ENCODE measurements around the gene SORBS1. TPM values are rescaled to one million over a fixed set of nuclear protein-coding genes. Genes with fewer than 3 reads are reported as not detected.

Gene SORBS1
- total and polyA plus RNA-seq, 5 experiments from 2014 or later = 0.25 to 1.7 (median 0.49) TPM

GRCh38 chr10:95545981-95546380 lies 15.2 kb downstream of the SORBS1 start:
- Mint-ChIP-seq H3K36me3 (no peaks in the 10 kb centered on the region), H3K9me3 (peaks cover 0 to 1% (median 0%) of the 10 kb centered on the region in 9 donors), H3K27me3 (peaks cover 0 to 9% (median 4%) of the 10 kb centered on the region in 5 donors), H3K27ac (no peak overlapping the region), H3K4me3 (no peak overlapping the region), H3K4me1 (no peaks in the 10 kb centered on the region)
- no peak for ATAC-seq
- POLR2A ChIA-PET = no interaction called here
- no peak for DNase-seq

- no peak overlapping the region for H3K4me3 Mint-ChIP-seq
- peaks cover 0 to 1% (median 0%) of the 10 kb centered on the region in 9 donors for H3K9me3 Mint-ChIP-seq
- no peak for DNase-seq
- H3K36me3 Mint-ChIP-seq = no peaks in the 10 kb centered on the region
- POLR2A ChIA-PET = no interaction called here
- H3K4me1 Mint-ChIP-seq = no peaks in the 10 kb centered on the region
- ATAC-seq = no peak
- peaks cover 0 to 9% (median 4%) of the 10 kb centered on the region in 5 donors for H3K27me3 Mint-ChIP-seq
- peak overlapping the region in 1 of 10 donors; percentile 39 for H3K27ac Mint-ChIP-seq
Measured at GRCh38 chr10:95544783-95545500, 16.2 kb downstream of the SORBS1 start.

- H3K27ac Mint-ChIP-seq = no peak overlapping the region
- H3K4me1 Mint-ChIP-seq = no peaks in the 10 kb centered on the region
- POLR2A ChIA-PET = no interaction called here
- H3K9me3 Mint-ChIP-seq = peaks cover 0 to 1% (median 0%) of the 10 kb centered on the region in 9 donors
- H3K36me3 Mint-ChIP-seq = no peaks in the 10 kb centered on the region
- H3K27me3 Mint-ChIP-seq = peaks cover 0 to 9% (median 0%) of the 10 kb centered on the region in 5 donors
- no peak overlapping the region for H3K4me3 Mint-ChIP-seq
- DNase-seq = no peak
- ATAC-seq = no peak
Measured at GRCh38 chr10:95543459-95543858, 17.7 kb downstream of the SORBS1 start.

- POLR2A ChIA-PET = no interaction called here
- Mint-ChIP-seq H3K9me3 (peaks cover 0 to 1% (median 0%) of the 10 kb centered on the region in 9 donors), H3K36me3 (no peaks in the 10 kb centered on the region), H3K27me3 (peaks cover 0 to 9% (median 0%) of the 10 kb centered on the region in 5 donors), H3K27ac (peak overlapping the region in 1 of 10 donors; percentile 37), H3K4me1 (no peaks in the 10 kb centered on the region), H3K4me3 (no peak overlapping the region)
- DNase-seq = no peak
- ATAC-seq = no peak
Measured at GRCh38 chr10:95542761-95543160, 18.4 kb downstream of the SORBS1 start.

GRCh38 chr10:95542330-95542729 lies 18.8 kb downstream of the SORBS1 start:
- POLR2A ChIA-PET = no interaction called here
- Mint-ChIP-seq H3K9me3 (peaks cover 0 to 1% (median 0%) of the 10 kb centered on the region in 9 donors), H3K4me1 (no peaks in the 10 kb centered on the region), H3K27ac (no peak overlapping the region), H3K27me3 (peaks cover 0 to 9% (median 0%) of the 10 kb centered on the region in 5 donors), H3K36me3 (no peaks in the 10 kb centered on the region), H3K4me3 (no peak overlapping the region)
- no peak for DNase-seq
- no peak for ATAC-seq

GRCh38 chr10:95540514-95541052 lies 20.6 kb downstream of the SORBS1 start:
- POLR2A ChIA-PET = no interaction called here
- ATAC-seq = no peak
- no peak for DNase-seq
- no peaks in the 10 kb centered on the region for H3K4me1 Mint-ChIP-seq
- no peaks in the 10 kb centered on the region for H3K9me3 Mint-ChIP-seq
- H3K27me3 Mint-ChIP-seq = peaks cover 0 to 9% (median 0%) of the 10 kb centered on the region in 5 donors
- H3K27ac Mint-ChIP-seq = no peak overlapping the region
- H3K4me3 Mint-ChIP-seq = no peak overlapping the region
- H3K36me3 Mint-ChIP-seq = no peaks in the 10 kb centered on the region

GRCh38 chr10:95539560-95540284 lies 21.4 kb downstream of the SORBS1 start:
- Mint-ChIP-seq H3K9me3 (no peaks in the 10 kb centered on the region), H3K27me3 (peaks cover 0 to 9% (median 0%) of the 10 kb centered on the region in 5 donors), H3K4me1 (no peaks in the 10 kb centered on the region), H3K36me3 (no peaks in the 10 kb centered on the region), H3K27ac (no peak overlapping the region), H3K4me3 (no peak overlapping the region)
- ATAC-seq = no peak
- no peak for DNase-seq
- POLR2A ChIA-PET = no interaction called here

GRCh38 chr10:95538412-95538811 lies 22.8 kb downstream of the SORBS1 start:
- POLR2A ChIA-PET = no interaction called here
- H3K9me3 Mint-ChIP-seq = no peaks in the 10 kb centered on the region
- ATAC-seq = no peak
- H3K4me3 Mint-ChIP-seq = no peak overlapping the region
- H3K36me3 Mint-ChIP-seq = no peaks in the 10 kb centered on the region
- no peak overlapping the region for H3K27ac Mint-ChIP-seq
- no peaks in the 10 kb centered on the region for H3K4me1 Mint-ChIP-seq
- no peak for DNase-seq
- peaks cover 0 to 9% (median 0%) of the 10 kb centered on the region in 5 donors for H3K27me3 Mint-ChIP-seq

GRCh38 chr10:95537542-95537927 lies 23.6 kb downstream of the SORBS1 start:
- ATAC-seq = no peak
- POLR2A ChIA-PET = no interaction called here
- no peaks in the 10 kb centered on the region for H3K36me3 Mint-ChIP-seq
- no peaks in the 10 kb centered on the region for H3K4me1 Mint-ChIP-seq
- no peak overlapping the region for H3K4me3 Mint-ChIP-seq
- peaks cover 0 to 9% (median 0%) of the 10 kb centered on the region in 5 donors for H3K27me3 Mint-ChIP-seq
- H3K9me3 Mint-ChIP-seq = no peaks in the 10 kb centered on the region
- H3K27ac Mint-ChIP-seq = no peak overlapping the region
- DNase-seq = no peak

- Mint-ChIP-seq H3K4me1 (no peaks in the 10 kb centered on the region), H3K36me3 (no peaks in the 10 kb centered on the region), H3K27me3 (peaks cover 0 to 7% (median 4%) of the 10 kb centered on the region in 5 donors), H3K4me3 (no peak overlapping the region), H3K9me3 (no peaks in the 10 kb centered on the region), H3K27ac (no peak overlapping the region)
- DNase-seq (no peak), ATAC-seq (no peak)
- POLR2A ChIA-PET = no interaction called here
Measured at GRCh38 chr10:95536894-95537541, 24.2 kb downstream of the SORBS1 start.

GRCh38 chr10:95536017-95536416 lies 25.2 kb downstream of the SORBS1 start:
- Mint-ChIP-seq H3K4me3 (no peak overlapping the region), H3K9me3 (no peaks in the 10 kb centered on the region), H3K4me1 (no peaks in the 10 kb centered on the region), H3K36me3 (no peaks in the 10 kb centered on the region), H3K27me3 (peaks cover 0 to 7% (median 0%) of the 10 kb centered on the region in 5 donors), H3K27ac (no peak overlapping the region)
- ATAC-seq (no peak), DNase-seq (no peak)
- POLR2A ChIA-PET = no interaction called here

- Mint-ChIP-seq H3K27ac (no peak overlapping the region), H3K4me1 (no peaks in the 10 kb centered on the region), H3K36me3 (no peaks in the 10 kb centered on the region), H3K4me3 (no peak overlapping the region), H3K27me3 (peaks cover 0 to 11% (median 0%) of the 10 kb centered on the region in 5 donors), H3K9me3 (no peaks in the 10 kb centered on the region)
- POLR2A ChIA-PET = no interaction called here
- DNase-seq = no peak
- no peak for ATAC-seq
Measured at GRCh38 chr10:95535526-95535925, 25.6 kb downstream of the SORBS1 start.

- ATAC-seq = no peak
- H3K36me3 Mint-ChIP-seq = no peaks in the 10 kb centered on the region
- H3K27ac Mint-ChIP-seq = no peak overlapping the region
- H3K27me3 Mint-ChIP-seq = peaks cover 0 to 12% (median 0%) of the 10 kb centered on the region in 5 donors
- no peak for DNase-seq
- H3K4me3 Mint-ChIP-seq = no peak overlapping the region
- H3K9me3 Mint-ChIP-seq = no peaks in the 10 kb centered on the region
- H3K4me1 Mint-ChIP-seq = no peaks in the 10 kb centered on the region
- POLR2A ChIA-PET = no interaction called here
Measured at GRCh38 chr10:95533590-95533989, 27.6 kb downstream of the SORBS1 start.
